SIG-M5 treated with dmso at 0.1 percent for 504 hours (cell line): ENCODE results near the gene ATP8B4.

Experiments
- DNase-seq: peaks from one replicate; lab custom pipeline; 2025; ENCODE audit not compliant: unreplicated experiment; lab: John Stamatoyannopoulos, UW

The ATP8B4 gene

DNA sequence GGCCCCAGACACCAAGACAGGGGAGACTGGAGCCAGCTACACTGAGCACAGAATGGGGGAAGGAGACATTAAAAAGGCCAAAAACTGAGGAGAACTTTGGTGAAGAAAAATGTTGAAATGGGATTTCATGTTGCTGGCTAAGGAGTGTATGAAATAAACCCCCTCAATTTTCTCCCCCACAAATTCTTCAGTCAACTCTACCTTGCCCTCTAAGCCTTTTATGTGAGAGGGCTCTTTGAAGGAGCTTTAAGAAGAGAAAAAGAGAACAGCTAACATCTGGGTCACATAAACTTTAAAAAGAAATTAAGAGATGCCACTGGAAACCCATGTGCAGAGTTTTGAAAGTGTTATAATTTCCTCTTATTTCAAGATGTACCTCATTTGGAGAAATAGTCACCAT lies 88.6 kb downstream of the ATP8B4 start:
- DNase-seq: no peak

DNA sequence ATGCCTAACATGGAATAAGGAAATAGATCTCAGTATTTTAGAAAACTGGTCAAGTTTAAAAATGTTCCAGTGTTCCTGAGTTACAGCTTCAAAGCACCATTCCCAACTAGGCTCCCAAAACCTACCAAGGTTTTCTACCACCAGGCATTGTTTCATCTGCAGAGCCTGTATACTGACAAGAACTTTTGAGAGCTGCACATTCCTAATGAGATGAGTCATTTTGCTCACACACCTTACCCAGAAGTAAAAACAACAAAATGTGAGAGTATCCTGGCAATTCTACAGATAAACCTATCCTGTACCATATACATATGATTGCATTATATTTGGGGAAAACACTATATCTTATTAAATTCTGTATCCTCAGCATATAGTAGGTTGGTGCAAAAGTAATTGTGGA lies 90.7 kb downstream of the ATP8B4 start:
- DNase-seq: peak; percentile 8

DNA sequence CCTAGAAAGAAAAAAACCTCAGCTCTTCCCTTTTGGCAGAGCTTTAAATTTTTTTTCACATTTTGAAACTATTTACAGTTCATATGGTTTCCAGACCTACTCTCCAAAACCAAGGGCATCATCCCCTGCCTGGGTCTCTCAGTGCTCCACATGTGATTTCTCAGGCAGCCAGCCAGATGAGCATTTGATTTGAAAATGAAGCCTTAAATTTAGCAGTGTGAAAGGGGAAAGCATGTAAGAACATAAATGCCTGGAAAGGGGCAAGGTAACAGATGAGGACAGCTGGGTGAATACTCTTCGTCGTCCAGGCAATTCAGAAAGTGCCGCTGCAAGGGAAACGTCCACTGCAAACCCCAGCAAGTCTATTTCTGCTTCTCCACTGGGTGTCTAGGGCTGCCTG lies 94.8 kb downstream of the ATP8B4 start:
- no peak for DNase-seq

DNA sequence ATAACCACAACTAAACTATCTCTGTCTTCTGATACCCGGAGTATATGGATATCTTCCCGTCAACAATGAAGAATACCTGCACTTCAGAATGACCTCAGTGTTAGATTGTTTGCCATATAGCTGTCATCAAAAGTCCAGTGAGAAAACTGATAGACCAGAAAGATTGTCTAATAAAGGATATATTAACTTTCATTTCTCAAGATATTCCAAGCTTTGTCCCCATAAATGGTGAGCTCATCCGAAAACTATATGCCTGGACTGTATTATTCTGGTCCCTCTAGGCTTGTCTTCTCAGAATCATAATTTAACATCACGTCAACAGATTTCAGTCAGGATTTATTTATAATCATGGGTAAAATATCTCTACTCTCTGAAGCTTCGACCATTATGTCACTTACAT lies 100.5 kb downstream of the ATP8B4 start:
- DNase-seq: no peak

DNA sequence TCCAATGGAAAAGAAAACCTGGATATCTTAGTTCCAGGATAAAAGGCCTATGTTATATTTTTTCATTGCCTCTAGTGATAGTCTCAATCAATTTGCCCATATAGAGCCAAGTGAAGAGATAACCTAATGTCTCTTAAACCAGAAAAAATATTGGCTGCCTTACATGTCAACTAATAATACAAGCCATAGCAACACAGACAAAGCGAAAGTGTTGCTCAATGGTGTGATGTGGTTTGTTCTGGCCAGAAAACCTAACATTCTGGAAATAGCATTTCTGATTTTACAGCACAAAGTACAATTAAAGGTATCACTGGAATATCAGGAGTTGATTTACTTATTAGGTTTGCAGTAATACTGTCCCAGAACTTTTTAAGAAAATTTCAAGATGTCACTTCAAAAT lies 101.5 kb downstream of the ATP8B4 start:
- DNase-seq: no peak

DNA sequence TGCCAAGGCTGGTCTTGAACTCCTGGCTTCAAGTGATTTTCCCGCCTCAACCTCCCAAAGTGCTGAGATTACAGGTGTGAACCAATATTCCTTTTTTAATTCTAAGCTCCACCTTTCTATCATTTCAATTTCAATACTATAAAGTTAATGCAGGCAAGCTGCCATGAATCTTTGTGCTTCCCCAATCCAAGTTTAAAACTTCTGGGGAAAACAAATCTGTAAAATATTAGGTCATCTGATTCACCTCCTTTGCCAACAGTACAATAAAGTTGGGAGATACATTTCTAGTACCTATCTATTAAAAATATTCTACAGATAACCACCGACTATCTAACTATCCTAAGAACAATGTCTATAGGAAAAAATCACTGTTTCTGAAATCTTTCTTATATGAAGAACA lies 102.1 kb downstream of the ATP8B4 start:
- DNase-seq: no peak

DNA sequence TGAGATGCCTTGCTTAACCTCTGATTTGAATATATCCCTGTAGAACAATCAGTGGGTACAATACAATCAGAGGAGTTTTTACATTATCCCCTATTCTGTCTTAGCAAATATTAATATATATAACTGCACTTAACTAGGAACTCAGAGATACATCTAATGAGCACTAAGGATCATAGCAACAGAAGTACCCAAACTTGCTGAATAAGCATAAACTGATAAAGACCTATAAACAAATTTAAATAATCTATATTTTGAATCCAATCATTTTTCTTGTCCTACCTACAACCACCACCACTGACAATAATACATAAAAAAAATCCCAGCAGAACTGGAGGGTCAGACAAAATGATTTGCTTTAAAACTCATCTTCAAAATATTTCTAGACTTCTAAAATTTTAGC lies 106.2 kb downstream of the ATP8B4 start:
- no peak for DNase-seq

DNA sequence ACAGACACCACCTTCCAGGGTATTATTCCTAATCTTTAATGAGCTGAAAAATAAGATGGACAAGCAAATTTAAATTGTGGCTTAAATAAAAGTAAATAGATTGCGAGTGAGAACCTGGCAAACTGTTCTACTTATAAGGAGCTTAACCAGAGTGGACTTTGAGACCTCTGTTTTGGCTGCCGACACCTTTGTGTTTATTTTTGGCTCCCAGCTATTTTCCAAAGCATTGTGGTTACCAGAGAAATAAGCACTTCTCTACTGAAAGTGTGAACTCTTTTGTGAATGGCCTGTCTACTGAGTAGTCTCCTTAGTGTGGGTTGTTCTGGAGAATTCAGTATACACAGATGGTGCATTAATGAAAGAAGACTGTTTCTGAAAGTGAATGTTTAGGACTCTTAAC lies 109.4 kb downstream of the ATP8B4 start:
- DNase-seq: no peak

DNA sequence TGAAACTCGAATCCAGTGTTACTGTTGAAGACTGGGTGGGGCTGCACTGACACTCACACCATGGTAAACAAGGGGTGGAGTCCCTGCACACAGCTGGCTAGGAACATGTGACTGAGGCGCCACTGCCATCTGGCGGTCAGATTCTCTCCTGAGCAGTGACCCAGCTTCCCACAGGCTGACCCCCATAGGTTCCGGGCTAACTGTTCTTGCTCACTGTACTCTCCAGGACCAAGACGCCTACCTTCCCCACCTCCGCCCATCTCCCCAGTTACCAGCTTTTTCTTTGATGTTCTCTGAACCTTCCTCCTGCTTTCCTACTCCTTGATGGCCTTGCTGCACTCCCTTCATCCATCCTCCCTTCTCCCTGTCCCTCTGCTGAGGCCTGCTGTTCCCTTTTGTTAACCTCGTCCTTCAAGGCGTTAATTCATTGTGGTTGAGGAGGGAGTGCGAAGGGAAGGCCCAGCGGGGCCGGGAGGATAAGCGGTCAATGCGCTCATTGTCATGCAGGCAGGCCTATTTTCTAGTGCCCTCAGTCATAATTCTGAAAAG lies 115.2 kb downstream of the ATP8B4 start:
- DNase-seq: peak; percentile 81

DNA sequence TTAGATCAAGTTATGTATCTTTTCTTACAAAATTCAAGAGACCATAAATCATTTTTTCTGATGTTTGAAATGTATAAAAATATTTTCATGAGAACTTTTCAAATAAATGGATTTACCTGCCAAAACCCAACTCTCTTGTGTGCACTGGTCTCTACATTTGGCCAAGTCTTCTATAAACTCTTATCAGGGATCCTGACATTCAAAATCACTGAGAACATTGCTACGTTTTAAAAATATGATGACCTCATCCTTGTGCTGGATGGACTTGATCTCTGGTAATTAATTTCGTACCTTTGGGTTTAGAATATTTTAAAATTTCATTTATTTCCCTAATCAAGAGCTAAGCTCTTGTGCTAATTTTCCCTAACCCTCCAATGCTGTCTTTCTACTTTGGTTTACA lies 127.4 kb downstream of the ATP8B4 start:
- DNase-seq: no peak

DNA sequence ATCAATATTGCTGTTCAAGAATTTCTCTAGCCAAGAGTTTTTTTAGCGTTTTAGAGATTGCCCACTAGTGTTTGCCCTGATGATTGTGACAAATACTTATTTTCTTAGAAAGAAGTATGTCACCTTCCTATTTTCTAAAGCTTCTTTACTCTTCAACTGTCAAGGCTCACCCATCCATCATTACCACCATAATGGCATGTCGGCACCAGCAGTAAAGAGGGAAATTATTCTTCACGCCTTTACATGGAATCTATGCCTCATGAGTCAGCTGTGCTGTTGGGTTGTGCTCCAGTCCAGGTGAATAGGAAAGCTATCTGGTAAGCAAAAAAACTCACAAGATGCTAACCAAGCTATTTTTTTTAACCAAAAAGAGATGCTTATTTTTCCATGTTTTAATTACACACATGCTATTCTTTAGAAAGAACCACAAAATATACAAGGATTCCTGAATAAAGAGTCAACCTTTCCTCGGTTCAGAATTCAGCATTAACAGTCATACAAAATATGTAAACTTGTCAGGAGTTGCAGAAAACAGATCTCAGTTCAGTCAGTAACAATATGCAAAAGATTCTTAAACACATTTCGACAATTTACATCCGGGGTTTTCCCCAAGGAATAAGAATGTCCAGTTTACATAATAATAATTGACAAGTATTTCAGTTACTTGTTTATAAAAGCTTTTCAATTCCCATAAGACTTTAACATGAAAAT lies 128.0 kb downstream of the ATP8B4 start:
- no peak for DNase-seq

DNA sequence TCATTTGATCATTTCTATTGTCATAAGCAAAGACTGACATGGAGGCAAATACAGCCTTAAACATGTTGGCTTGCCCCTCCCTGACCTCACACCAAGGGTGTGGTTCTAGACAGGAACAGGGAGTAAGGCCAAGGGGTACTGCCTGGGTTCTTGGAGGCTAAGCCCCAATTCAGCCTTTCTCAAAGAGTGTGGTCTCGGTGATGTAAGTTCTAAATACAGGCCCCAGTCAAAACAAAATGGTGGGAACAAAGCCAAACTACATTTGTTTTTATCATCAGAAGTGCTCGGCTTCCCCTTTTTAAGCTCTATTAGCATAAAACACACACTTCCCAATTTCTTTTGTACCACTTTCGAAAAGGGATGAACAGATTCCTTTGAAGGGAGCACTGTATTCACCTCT lies 129.5 kb downstream of the ATP8B4 start:
- peak; percentile 8 for DNase-seq

DNA sequence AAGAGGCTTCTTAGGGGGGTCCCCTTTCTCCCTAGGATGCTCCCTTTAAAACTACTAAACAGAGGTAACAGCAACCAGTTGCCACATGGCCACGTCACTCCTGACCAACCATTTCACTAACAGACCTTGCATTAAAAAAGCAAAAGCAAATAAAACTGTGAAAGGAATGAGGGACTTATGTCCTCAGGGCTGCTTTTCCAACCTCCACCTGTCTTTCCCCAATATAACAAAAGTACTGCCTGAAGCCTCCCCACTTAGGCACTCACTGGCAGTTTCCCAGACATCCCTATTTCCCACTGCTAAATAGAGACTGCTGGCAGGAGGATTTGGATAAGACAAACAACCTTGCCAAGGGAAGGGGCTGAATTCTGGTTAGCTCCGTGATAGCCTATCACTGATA lies 130.3 kb downstream of the ATP8B4 start:
- DNase-seq: no peak

DNA sequence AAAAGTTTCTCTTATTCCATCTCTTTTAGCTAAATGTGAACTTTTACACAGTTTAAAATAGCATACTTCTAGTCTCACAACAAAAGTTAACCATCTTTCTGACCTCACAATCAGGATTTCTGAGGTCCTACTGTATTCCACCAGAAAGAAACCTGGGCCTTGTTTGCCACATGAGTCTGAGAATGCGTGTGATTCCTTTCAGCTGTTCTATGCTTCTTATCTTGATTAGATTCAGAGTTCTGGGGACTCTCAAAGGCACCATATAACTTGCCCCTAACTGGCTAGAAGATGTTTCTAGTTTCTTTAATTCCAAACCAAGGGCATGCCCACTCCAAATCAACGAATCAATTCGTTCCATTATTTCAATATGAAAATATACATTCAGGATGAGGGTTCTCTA lies 131.1 kb downstream of the ATP8B4 start:
- no peak for DNase-seq

DNA sequence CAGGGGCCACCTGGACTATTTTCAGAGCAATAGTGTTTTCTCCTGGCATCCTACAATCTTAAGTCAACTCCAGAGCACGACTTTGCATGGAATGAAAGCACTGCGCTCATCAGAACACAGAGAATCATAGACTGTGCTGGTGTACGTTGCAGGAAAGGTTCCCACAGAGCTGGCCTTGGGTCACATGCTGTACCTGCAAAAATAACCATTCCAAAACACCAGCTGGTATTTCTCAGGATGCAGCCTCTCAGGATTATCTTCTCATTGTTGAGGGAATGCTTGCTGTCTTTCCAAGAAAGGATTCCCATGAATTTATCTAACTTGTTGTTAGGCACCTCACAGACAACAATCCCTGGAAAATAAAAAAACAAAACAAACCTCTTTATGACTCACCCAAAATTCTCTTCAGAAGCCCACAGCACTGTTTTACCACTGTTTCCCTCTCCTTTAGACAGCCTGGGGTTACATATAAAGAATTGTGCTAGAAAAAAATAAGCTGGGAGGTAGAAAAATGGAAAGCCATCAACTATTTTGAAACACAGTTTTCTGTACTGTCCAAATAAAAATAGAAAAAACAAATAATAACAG lies 131.7 kb downstream of the ATP8B4 start:
- no peak for DNase-seq

DNA sequence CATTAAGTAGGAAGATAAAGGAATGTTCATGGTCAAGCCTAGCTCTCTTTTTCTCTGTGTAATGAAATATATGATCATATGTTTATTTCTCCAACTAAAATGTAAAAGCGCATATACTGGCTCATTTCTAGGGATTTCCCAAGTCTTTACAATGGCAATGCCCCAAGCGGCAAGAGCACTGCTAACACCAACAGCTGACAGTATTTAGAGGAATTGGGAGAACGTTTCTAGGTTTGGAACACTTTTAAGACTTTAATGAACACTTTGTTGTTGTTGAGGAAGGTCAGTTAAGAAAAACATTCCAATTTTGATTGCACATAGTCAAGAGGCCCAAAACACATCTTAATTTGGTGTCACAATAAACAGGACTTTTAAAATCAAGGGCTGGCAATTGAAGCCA lies 132.7 kb downstream of the ATP8B4 start:
- no peak for DNase-seq

DNA sequence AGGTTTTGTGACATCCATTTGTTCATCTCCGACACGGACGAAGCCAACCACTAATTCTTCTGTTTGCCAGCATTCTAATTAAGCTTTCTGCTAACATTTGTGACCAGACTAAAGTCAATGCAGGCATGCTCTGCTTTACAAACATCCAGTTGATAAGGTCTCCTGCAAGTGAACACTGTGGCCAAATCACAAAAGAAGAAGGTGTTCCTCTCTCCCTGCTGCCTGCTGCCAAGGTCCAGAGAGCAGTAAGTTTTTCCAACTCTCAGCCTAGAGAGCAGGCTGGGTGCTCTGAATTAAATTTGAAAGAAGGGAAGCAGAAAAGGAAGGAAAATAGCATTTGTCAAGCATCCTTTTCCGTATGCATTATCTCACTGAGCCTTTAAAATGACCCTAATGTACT lies 133.6 kb downstream of the ATP8B4 start:
- no peak for DNase-seq

DNA sequence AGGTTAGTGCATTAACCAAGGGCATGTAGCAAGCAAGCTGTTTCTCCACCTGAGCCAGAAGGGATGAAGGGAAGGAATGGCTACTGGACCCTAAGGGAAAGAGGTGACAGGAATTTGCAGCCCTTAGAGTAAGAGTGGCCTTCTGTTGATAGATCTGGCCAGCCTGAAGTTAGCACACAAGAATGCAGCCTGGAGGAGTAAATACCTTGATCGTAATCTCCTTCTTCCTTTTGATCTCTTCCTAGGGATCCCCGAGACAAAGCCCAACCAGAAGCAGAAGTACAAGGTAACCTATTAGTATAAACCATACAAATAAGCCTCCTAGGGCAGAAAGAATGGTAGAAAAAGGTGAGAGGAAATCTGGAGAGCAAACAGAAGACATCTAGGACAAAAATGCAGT lies 134.6 kb downstream of the ATP8B4 start:
- DNase-seq: peak; percentile 36

DNA sequence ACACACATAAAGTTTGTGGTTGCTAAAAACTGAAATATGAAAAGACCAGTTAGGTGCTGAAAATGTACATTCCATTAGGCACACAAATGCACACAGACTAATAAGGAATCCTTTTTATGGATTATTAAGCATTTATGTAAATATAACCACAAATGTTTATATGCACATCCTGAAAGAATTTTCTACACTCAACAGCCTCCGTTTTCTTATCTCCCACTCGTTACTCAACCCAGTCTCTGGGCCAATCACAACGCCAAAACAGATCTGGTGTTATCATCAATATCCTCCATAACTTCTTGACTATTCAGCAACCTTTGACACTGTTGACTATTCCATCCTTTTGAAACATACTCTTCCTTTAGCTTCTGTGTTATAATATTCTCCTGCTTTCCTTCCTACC lies 136.4 kb downstream of the ATP8B4 start:
- DNase-seq: no peak

DNA sequence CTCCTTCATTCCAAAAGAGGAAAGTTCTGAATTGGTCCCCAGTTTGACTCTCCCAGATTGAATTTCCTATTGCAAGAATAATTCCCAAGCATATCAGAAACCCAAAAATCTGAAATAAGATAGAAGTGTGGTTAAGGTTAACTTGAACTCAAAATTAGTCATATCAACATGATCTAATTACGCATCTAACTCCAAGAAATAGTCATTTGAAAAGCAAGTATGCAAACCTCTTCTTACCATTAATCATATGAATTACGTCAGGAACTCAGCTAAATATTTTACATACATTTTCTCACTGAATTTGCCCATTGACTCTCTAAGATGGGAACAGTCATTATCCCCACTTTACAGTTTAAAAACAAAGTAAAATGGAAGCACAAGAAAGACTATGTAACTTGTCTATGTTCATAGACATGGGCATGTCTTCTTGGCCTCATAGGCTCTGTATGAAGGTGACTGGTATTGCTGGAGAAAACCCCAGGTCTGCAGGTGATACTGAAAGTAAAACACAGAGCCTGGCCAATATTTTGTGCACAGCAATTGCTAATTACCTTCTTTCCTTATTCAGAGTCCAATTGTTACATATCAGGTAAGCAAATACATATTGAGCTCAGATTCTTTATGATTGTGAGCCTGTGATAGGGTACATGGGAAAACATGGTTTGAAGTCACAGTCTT lies 139.2 kb downstream of the ATP8B4 start:
- DNase-seq: no peak

DNA sequence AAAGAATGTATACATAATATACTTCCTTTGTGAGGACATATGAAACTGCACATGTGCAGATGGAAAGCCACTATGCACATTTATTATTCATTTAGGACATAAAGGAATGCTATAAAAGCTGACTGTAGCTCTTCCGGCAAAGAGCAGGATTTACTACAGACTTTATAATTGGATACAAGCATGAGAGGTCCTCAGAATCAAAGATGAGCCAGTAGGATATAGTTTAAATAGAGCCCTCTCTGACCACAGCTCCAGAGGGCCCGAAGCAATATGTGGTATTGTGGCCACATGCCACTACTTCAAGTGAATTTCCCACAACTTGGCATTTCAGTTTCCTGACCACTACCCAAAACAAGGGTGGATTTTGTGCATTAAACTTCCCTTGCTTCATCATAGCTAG lies 140.9 kb downstream of the ATP8B4 start:
- no peak for DNase-seq

DNA sequence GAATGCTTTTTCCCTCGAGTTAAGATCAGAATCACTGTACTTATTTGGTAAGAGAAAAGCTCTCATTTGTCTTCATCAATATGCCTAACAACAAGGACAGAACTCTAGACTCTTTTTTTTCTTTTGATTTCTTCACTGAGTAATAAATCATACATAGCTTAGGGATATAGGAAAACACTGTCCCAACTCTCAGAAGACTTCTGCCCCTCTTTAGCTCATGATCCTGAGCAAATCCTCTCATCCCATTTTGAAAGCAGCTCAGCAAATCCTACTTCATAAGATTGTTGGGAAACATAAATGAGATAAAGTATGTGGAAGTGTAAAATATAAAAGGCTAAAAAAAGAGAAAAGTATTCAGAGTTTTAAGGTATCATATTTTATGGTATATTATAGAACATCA lies 141.7 kb downstream of the ATP8B4 start:
- DNase-seq: no peak
